Activated T-cell treated with anti-CD3 and anti-CD28 coated beads for 4 hours (primary cell): ENCODE measurements around the gene HAGHL.

Experiments used
- DNase-seq: peaks from one replicate; pipeline ENCODE4 v3.0.0-alpha.2; 2020

HAGHL gene

GRCh38 chr16:722835-723633 is 3.9 kb upstream of the HAGHL start:
- DNase-seq = no peak

- no peak for DNase-seq
Observed at GRCh38 chr16:723695-724094, 3.2 kb upstream of the HAGHL start.

GRCh38 chr16:724188-725040 is 2.5 kb upstream of the HAGHL start:
- DNase-seq = no peak

GRCh38 chr16:725041-725376 is 1.9 kb upstream of the HAGHL start:
- no peak for DNase-seq

- DNase-seq = no peak
Observed at GRCh38 chr16:725463-726187, 1.3 kb upstream of the HAGHL start.

GRCh38 chr16:726188-726437 is 793 bp upstream of the HAGHL start:
- DNase-seq = no peak

GRCh38 chr16:727291-727977 is 528 bp downstream of the HAGHL start:
- no peak for DNase-seq

GRCh38 chr16:728131-728889 is 1.4 kb downstream of the HAGHL start:
- DNase-seq = no peak

- no peak for DNase-seq
Observed at GRCh38 chr16:728890-729744, 2.2 kb downstream of the HAGHL start.

GRCh38 chr16:729768-730665 is 3.1 kb downstream of the HAGHL start:
- no peak for DNase-seq

- DNase-seq = no peak
Observed at GRCh38 chr16:730666-731509, 4.0 kb downstream of the HAGHL start.

- no peak for DNase-seq
Observed at GRCh38 chr16:732332-732731, 5.4 kb downstream of the HAGHL start.

GRCh38 chr16:732936-733335 is 6.0 kb downstream of the HAGHL start:
- DNase-seq = no peak

- no peak for DNase-seq
Observed at GRCh38 chr16:733382-734207, 6.7 kb downstream of the HAGHL start.

- no peak for DNase-seq
Observed at GRCh38 chr16:734208-734980, 7.5 kb downstream of the HAGHL start.

GRCh38 chr16:734981-735881 is 8.3 kb downstream of the HAGHL start:
- DNase-seq = no peak
